Left forelimb (tissue), 1 donor: ENCODE measurements around the gene PRB3.

ENCODE experiments used
- DNase-seq: peaks from one replicate; pipeline ENCODE4 v3.0.0-alpha.2; 2018; ENCODE audit warnings: low spot score

PRB3 gene

GRCh38 chr12:11269607-11270006 lies at the start of gene PRB3:
Gene PRB3 (minus strand): TSS chr12:11269707. CDS start chr12:11269669, 38 bp downstream.
- no peak for DNase-seq

GRCh38 chr12:11310336-11310735 lies 40.8 kb upstream of the PRB3 start, which contains the start of gene PRB4:
Gene PRB4 (minus strand): TSS chr12:11310436. CDS start chr12:11310398, 38 bp downstream.
- no peak for DNase-seq

DNA sequence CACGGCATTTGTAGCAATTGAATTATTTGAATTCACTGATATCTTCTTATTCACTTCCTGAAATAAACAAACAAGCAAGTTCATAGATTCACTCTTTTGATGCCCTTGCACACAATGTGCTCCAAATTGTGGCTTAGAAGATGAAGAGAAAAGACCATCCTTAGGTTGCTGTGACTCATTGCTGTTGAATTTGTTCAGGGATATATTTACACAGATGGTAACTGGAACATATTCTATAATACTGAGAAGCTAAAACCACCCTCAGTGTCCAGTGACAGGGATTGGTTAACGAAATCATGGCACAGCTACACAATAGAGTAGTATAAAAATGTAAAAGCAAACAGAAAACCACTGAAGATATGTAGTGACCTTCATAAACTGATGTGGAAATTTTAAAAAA lies 37.6 kb upstream of the PRB3 start:
- no peak for DNase-seq

GRCh38 chr12:11273449-11273848 lies 3.9 kb upstream of the PRB3 start:
- no peak for DNase-seq

DNA sequence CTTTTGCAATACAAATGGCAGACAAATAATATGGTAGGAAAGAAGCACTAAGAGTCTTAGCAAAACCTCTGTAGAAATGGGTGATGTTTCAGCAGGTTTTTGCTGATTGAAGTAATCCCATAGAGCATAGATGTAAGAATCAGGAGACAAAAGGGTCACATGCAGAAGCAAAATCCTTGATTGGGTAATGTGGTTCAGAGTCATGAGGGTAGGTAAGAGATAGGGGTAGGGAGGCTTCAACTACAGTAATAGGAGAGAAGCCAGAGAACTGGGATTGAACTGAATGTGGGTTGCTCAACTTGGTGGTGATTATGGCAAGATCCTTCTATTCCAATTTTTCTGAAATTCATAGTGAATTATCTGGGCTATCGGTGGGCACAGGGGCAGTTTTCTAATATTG lies 5.0 kb downstream of the PRB3 start:
- DNase-seq = no peak

- DNase-seq = no peak
Observed at GRCh38 chr12:11246489-11246888, 23.0 kb downstream of the PRB3 start.

- DNase-seq = no peak
Observed at GRCh38 chr12:11242656-11243055, 26.9 kb downstream of the PRB3 start.

GRCh38 chr12:11240348-11240930 lies 29.1 kb downstream of the PRB3 start:
- no peak for DNase-seq

- no peak for DNase-seq
Observed at GRCh38 chr12:11238275-11238674, 31.2 kb downstream of the PRB3 start.

DNA sequence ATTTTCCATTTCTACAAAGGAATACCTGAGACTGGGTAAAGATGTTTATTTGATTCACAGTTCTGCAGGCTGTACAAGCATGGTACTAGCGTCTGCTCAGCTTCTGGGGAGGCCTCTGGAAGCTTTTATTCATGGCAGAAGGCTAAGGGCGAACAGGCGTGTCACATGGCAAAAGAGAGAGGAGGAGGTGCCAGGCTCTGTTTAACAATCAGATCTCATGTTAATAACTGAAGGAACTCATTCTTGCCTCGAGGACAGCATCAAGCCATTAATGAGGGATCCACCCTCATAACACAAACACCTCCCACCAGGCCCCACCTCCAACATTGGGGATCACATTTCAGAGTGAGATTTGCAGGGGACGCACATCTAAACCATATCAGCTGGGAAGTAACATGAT lies 36.0 kb downstream of the PRB3 start:
- no peak for DNase-seq

DNA sequence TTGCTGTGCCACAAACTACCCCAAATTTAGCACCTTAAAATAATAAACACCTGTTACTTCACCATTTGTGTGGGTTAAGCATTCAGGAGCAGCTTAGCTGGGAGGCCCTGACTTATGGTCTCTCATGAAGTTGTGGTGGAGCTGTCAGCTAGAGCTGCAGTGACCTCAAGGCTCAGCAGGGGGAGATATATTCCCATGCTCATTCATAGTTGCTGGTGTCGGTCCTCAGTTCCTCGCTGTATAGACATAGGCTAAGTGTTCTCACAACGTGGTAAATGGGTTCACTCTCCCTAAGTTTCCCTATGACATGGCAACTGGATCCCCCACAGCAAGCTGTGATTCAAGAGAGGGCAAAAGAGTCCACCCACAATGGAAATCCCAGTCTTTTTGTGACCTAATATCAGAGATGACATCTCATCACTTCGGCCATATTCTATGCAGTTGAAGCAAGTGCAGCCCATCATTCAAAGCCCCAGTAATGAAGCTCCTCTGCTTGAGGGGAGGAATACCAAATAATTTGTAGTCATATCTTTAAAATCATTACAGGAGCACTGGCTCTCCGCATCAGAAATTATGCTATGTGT lies 41.1 kb downstream of the PRB3 start:
- DNase-seq = no peak

GRCh38 chr12:11227373-11227772 lies 42.1 kb downstream of the PRB3 start:
- DNase-seq = no peak
